KBM-7 (cell line): Measurements from ENCODE around the gene NPIPB6.

Source experiments
- DNase-seq: peaks from one replicate; pipeline ENCODE4 v3.0.0-alpha.2; 2015
- in situ Hi-C: fragments of 300-500 bp; cut with MboI; formaldehyde crosslinking; loops from 2 replicates; pipeline ENCODE4 v1.14.3; 2020; ENCODE audit warnings: low sequenced_read_pairs, low pct_unique_long_range_greater_than_20kb, mixed read lengths

NPIPB6 gene

DNA sequence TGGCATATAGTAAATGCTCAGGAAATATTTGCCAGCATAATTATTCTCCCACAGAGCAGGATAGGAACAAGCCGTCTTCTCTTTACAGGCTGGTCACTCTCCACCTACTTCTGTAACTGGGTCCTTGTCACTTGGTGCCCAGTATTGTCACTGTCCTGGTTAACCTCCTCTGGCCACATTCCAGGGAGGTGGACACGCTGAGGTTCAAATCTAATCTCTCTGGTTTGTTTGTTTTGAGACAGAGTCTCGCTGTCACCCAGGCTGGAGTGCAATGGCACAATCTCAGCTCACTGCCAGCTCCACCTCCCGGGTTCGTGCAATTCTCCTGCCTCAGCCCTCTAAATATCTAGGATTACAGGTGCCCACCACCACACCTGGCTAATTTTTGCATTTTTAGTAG lies 55.4 kb downstream of the NPIPB6 start:
- no peak for DNase-seq
- in situ Hi-C loops: no loop called here

- peak; percentile 18 for DNase-seq
- in situ Hi-C loops: no loop called here
Measured at GRCh38 chr16:28304214-28304613, 59.1 kb downstream of the NPIPB6 start.

DNA sequence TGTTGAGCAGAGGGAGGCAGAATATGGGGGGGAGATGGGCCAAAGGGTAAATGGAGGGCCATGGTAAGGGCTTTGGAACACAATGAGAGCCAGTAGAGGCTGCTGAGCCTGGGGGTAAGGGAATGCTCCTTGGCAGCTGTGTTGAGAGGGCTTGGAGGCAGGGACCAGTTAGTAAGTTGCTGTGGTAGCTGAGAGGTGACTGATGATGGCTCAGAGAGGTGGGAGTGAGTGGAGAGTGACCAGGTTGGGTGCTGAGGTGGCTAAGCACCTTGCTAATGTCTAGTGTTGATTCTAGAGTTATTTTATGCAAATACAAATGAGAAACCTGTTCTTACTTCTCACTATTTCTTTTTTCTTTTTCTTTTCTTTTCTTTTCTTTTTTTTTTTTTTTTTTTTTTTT lies 60.2 kb downstream of the NPIPB6 start:
- no peak for DNase-seq
- in situ Hi-C loops: no loop called here

GRCh38 chr16:28301620-28302019 lies 61.7 kb downstream of the NPIPB6 start:
- DNase-seq: no peak
- in situ Hi-C loops: no loop called here

DNA sequence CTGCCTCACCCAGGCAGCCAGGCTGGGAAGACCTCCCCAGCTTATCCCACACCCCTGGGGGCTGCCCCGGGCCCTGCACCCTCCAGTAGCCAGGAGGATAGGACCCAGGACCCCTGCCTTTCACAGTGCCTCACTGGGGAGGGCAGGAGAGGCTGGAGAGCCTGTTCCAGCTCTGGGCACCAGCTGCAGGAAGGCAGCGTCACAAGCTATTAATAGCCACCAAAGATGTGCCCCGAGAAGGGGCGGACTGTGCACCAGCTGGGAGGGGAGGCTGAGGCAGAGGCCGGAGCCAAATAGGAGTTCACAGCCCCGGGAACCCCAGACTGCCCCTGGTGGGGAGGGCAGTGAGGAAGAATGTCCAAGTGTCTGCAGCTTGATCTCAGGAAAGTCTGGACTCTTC lies 62.2 kb downstream of the NPIPB6 start:
- DNase-seq: no peak
- in situ Hi-C loops: no loop called here

- DNase-seq: no peak
- in situ Hi-C loops: no loop called here
Measured at GRCh38 chr16:28300327-28300726, 63.0 kb downstream of the NPIPB6 start.

DNA sequence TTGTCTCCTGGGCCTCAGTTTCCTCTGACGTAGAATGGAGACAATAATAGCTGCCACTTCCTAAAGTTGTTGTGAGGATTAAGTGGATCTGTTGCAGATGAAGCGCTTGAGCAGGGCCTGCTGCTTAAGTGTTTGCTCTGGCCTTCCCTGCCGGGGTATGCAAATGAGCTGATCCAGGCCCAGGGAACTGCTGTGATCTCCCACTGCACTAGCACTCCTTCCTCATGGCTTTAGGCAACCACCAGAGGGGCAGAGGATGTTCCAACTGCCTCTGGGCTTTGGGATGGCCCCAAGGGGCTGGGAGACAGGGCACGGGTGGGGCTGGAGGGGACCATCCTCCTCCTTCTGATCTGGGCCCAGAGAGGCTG lies 64.8 kb downstream of the NPIPB6 start:
- no peak for DNase-seq
- in situ Hi-C loops: no loop called here

DNA sequence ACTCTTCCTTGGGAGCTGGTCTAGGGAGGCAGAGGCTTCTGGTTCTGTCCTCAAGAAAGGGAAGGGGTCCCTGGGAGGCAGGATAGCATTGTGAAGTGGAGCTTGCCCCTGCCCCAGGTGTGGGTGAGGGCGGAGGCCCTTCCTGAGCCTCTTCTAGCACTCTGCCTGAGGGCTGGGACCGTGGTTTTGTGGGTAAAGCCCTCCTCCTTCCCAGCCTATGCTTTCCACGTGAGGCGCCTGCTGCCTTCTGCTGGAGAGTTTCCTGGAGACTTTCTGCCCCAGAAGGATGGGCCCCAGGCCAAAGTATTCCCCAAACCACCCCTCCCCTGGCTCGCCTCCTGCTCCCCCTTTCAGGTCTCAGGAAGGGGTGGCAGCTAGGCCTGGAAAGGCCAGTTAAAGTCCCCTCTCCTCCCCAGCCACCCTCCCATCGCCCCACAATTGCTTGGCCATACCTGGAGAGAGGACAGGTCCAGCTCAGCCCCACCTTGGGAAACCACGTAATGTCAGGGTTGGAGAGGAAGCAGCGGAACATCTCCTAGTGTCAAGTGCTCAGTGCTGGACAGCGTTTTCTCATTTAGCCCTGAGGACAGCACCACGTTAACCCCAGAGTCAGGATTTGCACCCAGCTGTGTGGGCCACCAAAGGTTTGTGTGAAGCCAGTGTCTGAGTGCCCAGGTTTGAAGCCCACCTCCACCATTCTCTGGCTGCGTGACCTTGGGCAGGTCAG lies 65.4 kb downstream of the NPIPB6 start:
- in situ Hi-C loops: no loop called here
- no peak for DNase-seq

DNA sequence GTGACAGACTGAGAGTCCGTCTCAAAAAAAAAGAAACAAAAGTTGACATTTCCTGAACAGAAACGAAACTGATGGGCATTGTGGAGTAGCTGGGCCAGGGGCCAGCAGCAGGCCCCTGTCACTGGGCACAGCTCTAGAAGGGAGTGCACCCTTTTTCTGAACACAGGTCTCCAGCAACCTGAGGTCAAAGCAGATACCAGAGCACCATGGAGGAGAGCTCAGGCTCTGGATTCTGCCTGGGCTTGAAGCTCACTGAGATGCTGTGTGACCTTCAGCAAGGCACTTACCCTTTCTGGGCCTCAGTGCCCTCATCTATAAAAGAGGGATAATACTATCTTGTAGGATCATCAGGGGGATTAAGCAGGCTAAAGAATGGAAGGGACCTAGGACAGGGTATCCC lies 66.0 kb downstream of the NPIPB6 start:
- DNase-seq: no peak
- in situ Hi-C loops: no loop called here

- in situ Hi-C loops: no loop called here
- DNase-seq: no peak
Measured at GRCh38 chr16:28295276-28295675, 68.0 kb downstream of the NPIPB6 start.

- in situ Hi-C loops: no loop called here
- no peak for DNase-seq
Measured at GRCh38 chr16:28294201-28294600, 69.1 kb downstream of the NPIPB6 start.

DNA sequence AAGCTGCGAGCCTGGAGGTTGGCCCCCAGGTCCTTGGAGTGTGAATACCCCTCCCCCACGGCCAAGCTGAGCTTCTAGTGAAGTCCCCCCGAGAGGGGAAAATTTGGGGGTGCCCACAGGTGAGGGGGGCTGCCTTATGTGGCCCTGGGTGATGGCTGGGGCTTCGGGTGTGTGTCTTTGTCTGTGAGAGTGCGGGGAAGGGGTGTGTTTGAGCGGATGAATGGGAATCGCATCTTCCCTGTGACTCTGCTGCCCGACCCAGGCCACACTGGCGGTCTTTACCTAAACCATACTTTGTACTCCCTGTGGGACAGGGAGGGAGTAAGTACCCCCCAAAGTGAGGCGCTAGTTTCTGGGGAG lies 69.7 kb downstream of the NPIPB6 start:
- in situ Hi-C loops: no loop called here
- no peak for DNase-seq

- no peak for DNase-seq
- in situ Hi-C loops: no loop called here
Measured at GRCh38 chr16:28292731-28293600, 70.3 kb downstream of the NPIPB6 start.
